CD14-positive monocyte (primary cell): ENCODE measurements around the gene TMEM181. TPM values are rescaled to one million over a fixed set of nuclear protein-coding genes. Genes with fewer than 3 reads are reported as not detected.

Experiments used
- DNase-seq, 3 donors: peaks; one replicate each; pipeline ENCODE4 v3.0.0-alpha.2; 2011 to 2022
- H2AFZ ChIP-seq: 2 replicates; pipeline ENCODE4 v1.6.0; 2012; ENCODE audit warnings: mild to moderate bottlenecking, low read depth, low read length, inconsistent platforms; ENCODE audit not compliant: insufficient read depth, poor library complexity, severe bottlenecking
- H3K27ac ChIP-seq, 2 donors: 1 replicate in 1 of 2; 2 replicates in 1 of 2; pipeline ENCODE4 v1.5.1; 2012 to 2013; ENCODE audit warnings: low read length in 2 of 2, control low read depth in 1 of 2, inconsistent platforms in 1 of 2, low read depth in 1 of 2, mild to moderate bottlenecking in 1 of 2
- H3K27me3 ChIP-seq, 2 donors: one replicate each; pipeline versions ENCODE4 v1.6.0 to v1.6.1; 2011 to 2013; ENCODE audit warnings: low read length in 2 of 2; ENCODE audit not compliant: control insufficient read depth in 2 of 2, insufficient read depth in 2 of 2
- H3K36me3 ChIP-seq, 2 donors: replicated peaks in 1 of 2; 1 replicate in 1 of 2; 2 replicates in 1 of 2; pipeline versions ENCODE4 v1.5.1 to v1.6.1; 2012 to 2013; ENCODE audit warnings: low read length in 2 of 2, control low read depth in 1 of 2, inconsistent platforms in 1 of 2, mild to moderate bottlenecking in 1 of 2; ENCODE audit not compliant: insufficient read depth in 2 of 2, control insufficient read depth in 1 of 2
- H3K4me1 ChIP-seq, 2 donors: 1 replicate in 1 of 2; 2 replicates in 1 of 2; pipeline versions ENCODE4 v1.5.1 to v1.6.1; 2012 to 2013; ENCODE audit warnings: low read length in 2 of 2, control low read depth in 1 of 2, inconsistent platforms in 1 of 2, mild to moderate bottlenecking in 1 of 2, moderate library complexity in 1 of 2; ENCODE audit not compliant: insufficient read depth in 2 of 2, control insufficient read depth in 1 of 2
- H3K4me2 ChIP-seq: replicated peaks from 2 replicates; pipeline ENCODE3; 2012; ENCODE audit warnings: low read length, moderate library complexity, mild to moderate bottlenecking; ENCODE audit not compliant: poor library complexity, severe bottlenecking; ENCODE audit errors: extremely low read depth
- H3K4me3 ChIP-seq, 3 experiments: fragments of 200-600 bp in 1 of 3; sonication (generic) in 1 of 3; replicated peaks in 1 of 3; 1 replicate in 2 of 3; 2 replicates in 1 of 3; pipeline ENCODE4 v1.5.1; 2011 to 2013; ENCODE audit warnings: low read length in 3 of 3, mild to moderate bottlenecking in 3 of 3, control low read depth in 2 of 3, low read depth in 2 of 3, inconsistent platforms in 1 of 3, moderate library complexity in 1 of 3
- H3K79me2 ChIP-seq: 2 replicates; pipeline ENCODE4 v1.6.0; 2012; ENCODE audit warnings: mild to moderate bottlenecking, control low read depth, inconsistent platforms, low read length, moderate library complexity; ENCODE audit not compliant: insufficient read depth
- H3K9ac ChIP-seq: 2 replicates; pipeline ENCODE4 v1.6.0; 2017; ENCODE audit warnings: low read length, mild to moderate bottlenecking; ENCODE audit not compliant: insufficient read depth, poor library complexity, severe bottlenecking
- H3K9me3 ChIP-seq, 2 donors: replicated peaks in 1 of 2; 1 replicate in 1 of 2; 2 replicates in 1 of 2; pipeline versions ENCODE4 v1.5.1 to v1.6.1; 2012 to 2013; ENCODE audit warnings: low read length in 2 of 2, control low read depth in 1 of 2; ENCODE audit not compliant: control insufficient read depth in 1 of 2, insufficient read depth in 1 of 2
- H4K20me1 ChIP-seq: 2 replicates; pipeline ENCODE4 v1.6.0; 2012; ENCODE audit warnings: mild to moderate bottlenecking, low read length, control low read depth, moderate library complexity; ENCODE audit not compliant: insufficient read depth
- H3K27ac Mint-ChIP-seq, 7 donors: one replicate each; pipeline ENCODE4 v1.8.0; 2020; ENCODE audit warnings: mild to moderate bottlenecking in 7 of 7, mixed read lengths in 7 of 7, moderate library complexity in 6 of 7, inconsistent platforms in 2 of 7
- H3K27me3 Mint-ChIP-seq, 3 donors: one replicate each; pipeline ENCODE4 v1.8.0; 2021 to 2022; ENCODE audit warnings: low read depth in 3 of 3, mild to moderate bottlenecking in 3 of 3, mixed read lengths in 3 of 3, moderate library complexity in 3 of 3, inconsistent platforms in 1 of 3
- H3K36me3 Mint-ChIP-seq, 2 donors: one replicate each; pipeline ENCODE4 v1.8.0; 2020; ENCODE audit warnings: mixed read lengths in 2 of 2, inconsistent platforms in 1 of 2, mild to moderate bottlenecking in 1 of 2
- H3K4me1 Mint-ChIP-seq: one replicate; pipeline ENCODE4 v1.8.0; 2020; ENCODE audit warnings: mild to moderate bottlenecking, mixed read lengths
- H3K4me3 Mint-ChIP-seq, 2 donors: one replicate each; pipeline ENCODE4 v1.8.0; 2020; ENCODE audit warnings: mild to moderate bottlenecking in 2 of 2, mixed read lengths in 2 of 2, moderate library complexity in 1 of 2
- H3K9me3 Mint-ChIP-seq, 7 donors: one replicate each; pipeline ENCODE4 v1.8.0; 2020 to 2022; ENCODE audit warnings: mixed read lengths in 7 of 7, mild to moderate bottlenecking in 6 of 7, moderate library complexity in 6 of 7, inconsistent platforms in 2 of 7
- CTCF ChIP-seq: fragments of 200-600 bp; IDR thresholded peaks from one replicate; pipeline ENCODE4 v1.8.0; 2022; ENCODE audit warnings: antibody characterized with exemption, mild to moderate bottlenecking
- WGBS: methylation state at CpG from one replicate; pipeline ENCODE4 v1.1.5; 2013; ENCODE audit warnings: missing lambda C conversion rate; ENCODE audit not compliant: insufficient coverage; 5-methylcytosine and 5-hydroxymethylcytosine counted together
- intact Hi-C, 2 donors: fragments of 100-400 bp; cut with micrococcal nuclease; formaldehyde crosslinking; loops; one replicate each; pipeline versions ENCODE4 v1.15.0 to v1.15.1; 2023
- polyA plus RNA-seq, 3 donors: library from polyadenylated mRNA; depleted of rRNA in 1 of 3; unstranded in 2 of 3; stranded (reverse) in 1 of 3; fragments of 300-500 nt in 2 of 3; fragments of >200 nt in 1 of 3; fragmentation: Illumina TruSeq in 2 of 3; gene quantifications; 1 replicate in 2 of 3; 2 replicates in 1 of 3; pipeline ENCODE4 v1.2.3, GENCODE V29; 2012 to 2021

The TMEM181 gene
- polyA plus RNA-seq, 3 donors, result 2.4 to 6.8 (median 2.6) TPM

GRCh38 chr6:158660333-158660754 lies 100.5 kb downstream of the TMEM181 start:
- no peak overlapping the region for H3K4me3 ChIP-seq
- Mint-ChIP-seq H3K36me3 (peaks cover 10% of the 10 kb centered on the region in 2 donors), H3K4me1 (peaks cover 75% of the 10 kb centered on the region), H3K27me3 (peaks cover 0 to 4% (median 3%) of the 10 kb centered on the region in 3 donors), H3K9me3 (no peaks in the 10 kb centered on the region), H3K27ac (peak overlapping the region in 2 of 7 donors; percentile 35 to 36), H3K4me3 (no peak overlapping the region)
- no peaks in the 10 kb centered on the region for H4K20me1 ChIP-seq
- intact Hi-C loops, result loop anchor here in 1 of 2 donors (10.0 kb wide), 1 partner anchor 446 kb away; no protein-coding TSS in a partner anchor
- H3K9ac ChIP-seq, result no peak overlapping the region
- H2AFZ ChIP-seq, result no peak overlapping the region
- H3K79me2 ChIP-seq, result peaks cover 20% of the 10 kb centered on the region
- no peak overlapping the region for H3K27ac ChIP-seq
- H3K27me3 ChIP-seq, result no peaks in the 10 kb centered on the region
- peak in 2 of 3 donors; percentile 23 to 37 for DNase-seq
- peaks cover 66 to 79% of the 10 kb centered on the region in 2 donors for H3K4me1 ChIP-seq
- peak; percentile 64 for TF ChIP-seq CTCF
- H3K9me3 ChIP-seq, result no peaks in the 10 kb centered on the region
- 27% methylated on average over 10 of the region's 10 CpGs for WGBS
- peak overlapping the region; percentile 13 for H3K4me2 ChIP-seq
- H3K36me3 ChIP-seq, result no peaks in the 10 kb centered on the region

- H3K36me3 Mint-ChIP-seq, result peaks cover 10 to 12% of the 10 kb centered on the region in 2 donors
Measured at GRCh38 chr6:158661156-158661685, 101.3 kb downstream of the TMEM181 start.

More at GRCh38 chr6:158661156-158661685, 101.3 kb downstream of the TMEM181 start:
- WGBS, result no CpG with 5 or more reads among the region's 3 CpGs
- H3K27ac ChIP-seq, result no peak overlapping the region
- peaks cover 66 to 79% of the 10 kb centered on the region in 2 donors for H3K4me1 ChIP-seq
- peaks cover 20% of the 10 kb centered on the region for H3K79me2 ChIP-seq
- H3K4me3 Mint-ChIP-seq, result no peak overlapping the region
- no peaks in the 10 kb centered on the region for H3K36me3 ChIP-seq
- peak in 1 of 3 donors; percentile 23 for DNase-seq
- peaks cover 75% of the 10 kb centered on the region for H3K4me1 Mint-ChIP-seq
- H3K9ac ChIP-seq, result no peak overlapping the region
- H3K27ac Mint-ChIP-seq, result peak overlapping the region in 5 of 7 donors; percentile 3 to 83 (median 52)
- no peaks in the 10 kb centered on the region for H4K20me1 ChIP-seq
- no peak overlapping the region for H2AFZ ChIP-seq
- intact Hi-C loops, result loop anchor here in 1 of 2 donors (10.0 kb wide), 1 partner anchor 446 kb away; no protein-coding TSS in a partner anchor
- H3K9me3 Mint-ChIP-seq, result no peaks in the 10 kb centered on the region
- no peak overlapping the region for H3K4me3 ChIP-seq
- peaks cover 0 to 4% (median 3%) of the 10 kb centered on the region in 3 donors for H3K27me3 Mint-ChIP-seq
- no peak overlapping the region for H3K4me2 ChIP-seq
- H3K9me3 ChIP-seq, result no peaks in the 10 kb centered on the region
- TF ChIP-seq CTCF, result no peak
- no peaks in the 10 kb centered on the region for H3K27me3 ChIP-seq
